Right kidney (tissue), 1 donor: ENCODE results near the gene EPN2.
"Not testable (repeated sequence)": the region's sequence is repeated elsewhere in the genome, so short reads cannot be mapped to it uniquely, and the experiment has no call there.

Source experiments
- DNase-seq: peaks from one replicate; pipeline ENCODE4 v3.0.0-alpha.2; 2016

EPN2 gene

GRCh38 chr17:19345486-19346350 lies 108.6 kb downstream of the EPN2 start:
- no peak for DNase-seq

- peak; percentile 48 for DNase-seq
Observed at GRCh38 chr17:19346351-19347255, 109.4 kb downstream of the EPN2 start.

DNA sequence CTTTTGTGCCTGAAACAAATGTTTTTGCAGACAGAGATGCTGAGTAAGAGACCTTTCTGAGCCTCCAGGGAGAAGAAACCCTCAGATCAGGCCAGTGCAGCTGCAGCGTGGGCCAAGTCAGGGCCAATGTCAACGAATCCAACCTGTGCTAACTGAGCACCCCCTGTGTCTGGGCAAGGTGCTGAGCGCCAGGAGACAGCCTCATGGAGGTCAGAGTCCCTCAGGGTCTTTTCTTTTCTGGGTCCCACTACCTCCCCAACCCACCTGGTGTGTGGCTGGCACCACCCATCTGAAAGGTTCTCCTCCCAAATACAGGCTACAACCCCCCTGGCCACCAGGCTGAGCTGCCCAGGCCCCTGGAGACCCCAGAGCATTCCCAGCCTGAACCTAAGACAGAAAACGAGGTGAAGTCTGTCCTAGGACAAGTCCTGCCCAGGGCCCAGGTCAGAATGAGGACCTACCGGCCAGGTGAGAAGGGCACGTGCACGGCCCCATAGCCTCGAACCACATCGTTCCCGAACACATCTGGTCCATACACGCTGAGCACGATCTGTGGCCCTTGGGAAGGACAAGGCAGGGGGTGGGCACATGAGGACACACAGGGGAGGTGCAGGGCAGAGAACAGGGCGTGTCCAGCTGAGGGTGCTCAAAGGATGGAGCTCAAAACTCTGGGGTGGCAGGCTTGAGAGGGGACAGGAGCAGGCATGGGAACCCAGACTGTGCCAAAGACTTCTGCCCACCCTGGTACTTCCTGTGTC lies 110.3 kb downstream of the EPN2 start:
- no peak for DNase-seq

DNA sequence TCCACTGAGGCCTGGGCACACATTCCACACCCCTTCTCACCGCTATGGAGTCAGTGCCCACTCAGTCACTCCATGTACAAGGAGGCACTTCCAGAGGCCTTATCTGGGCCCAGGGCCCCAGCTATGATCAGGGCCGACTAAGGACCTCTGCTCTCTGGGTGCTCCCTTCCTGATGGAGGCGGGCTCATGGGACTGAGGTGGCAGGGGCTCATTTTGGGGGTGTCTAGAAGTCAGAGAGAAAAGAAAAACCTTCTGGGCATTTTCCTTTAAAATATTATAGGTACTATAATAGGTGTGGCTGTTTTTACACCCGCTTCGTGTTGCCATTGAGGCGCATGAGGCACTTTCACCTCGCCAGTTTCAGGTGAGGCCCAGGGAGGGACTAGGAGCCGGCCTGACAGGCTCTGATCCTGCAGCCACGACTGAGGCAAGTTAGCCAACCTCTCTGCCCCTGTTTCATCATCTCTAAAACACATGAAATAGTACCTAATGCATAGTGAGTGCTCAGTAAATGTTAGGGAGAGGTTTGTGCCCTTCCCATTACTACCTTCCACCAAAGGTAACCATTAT lies 111.0 kb downstream of the EPN2 start:
- DNase-seq: no peak

DNA sequence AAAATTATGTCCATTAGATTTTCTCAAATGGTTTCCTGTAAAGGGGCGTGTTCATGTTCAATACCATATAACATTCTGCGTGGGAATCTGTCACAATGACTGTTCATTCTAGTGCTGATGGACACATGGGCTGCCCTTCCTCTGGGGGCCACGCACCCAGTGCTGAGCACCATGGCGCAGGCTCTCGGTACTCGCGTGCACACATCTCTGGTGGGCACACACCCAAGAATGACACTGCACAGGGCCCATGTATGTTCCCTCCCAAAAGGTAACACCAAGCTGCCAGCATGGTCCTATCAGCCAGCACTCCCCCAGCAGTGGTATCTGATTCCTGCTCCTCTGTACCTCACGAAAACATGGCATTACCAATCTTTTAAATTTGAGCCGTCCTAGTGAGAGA lies 111.6 kb downstream of the EPN2 start:
- no peak for DNase-seq

DNA sequence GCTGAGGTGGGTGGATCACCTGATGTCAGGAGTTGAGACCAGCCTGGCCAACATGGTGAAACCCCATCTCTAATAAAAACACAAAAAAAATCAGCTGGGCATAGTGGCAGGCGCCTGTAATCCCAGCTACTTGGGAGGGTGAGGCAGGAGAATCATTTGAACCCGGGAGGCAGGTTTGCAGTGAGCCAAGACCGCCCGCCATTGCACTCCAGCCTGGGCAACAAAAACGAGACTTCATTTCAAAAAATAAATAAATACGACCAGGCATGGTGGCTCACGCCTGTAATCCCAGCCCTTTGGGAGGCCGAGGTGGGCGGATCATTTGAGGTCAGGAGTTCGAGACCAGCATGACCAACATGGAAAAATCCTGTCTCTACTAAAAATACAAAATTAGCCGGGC lies 116.2 kb downstream of the EPN2 start:
- not testable (repeated sequence) for DNase-seq

GRCh38 chr17:19354748-19355147 lies 117.6 kb downstream of the EPN2 start:
- DNase-seq: no peak

DNA sequence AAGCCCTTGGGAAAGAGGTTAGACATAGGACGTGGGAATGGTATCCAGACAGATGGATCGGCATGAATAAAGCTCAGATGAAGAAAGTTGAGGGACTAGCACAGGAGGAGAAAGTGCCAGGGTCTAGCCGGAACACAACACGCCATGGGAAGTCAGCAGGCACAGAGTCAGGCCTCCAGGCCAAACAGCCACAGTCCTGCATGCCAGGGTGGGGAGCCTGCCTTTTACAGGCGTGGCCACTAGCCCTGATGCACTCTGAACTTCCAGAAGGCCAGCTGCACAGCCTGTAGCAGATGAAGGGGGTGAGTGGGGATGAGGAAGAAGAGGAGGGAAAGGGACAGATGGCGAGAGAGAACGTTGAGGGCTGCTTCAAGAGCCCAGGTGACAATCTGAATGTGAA lies 120.2 kb downstream of the EPN2 start:
- no peak for DNase-seq

GRCh38 chr17:19357761-19358160 lies 120.6 kb downstream of the EPN2 start:
- no peak for DNase-seq

GRCh38 chr17:19359151-19359550 lies 122.0 kb downstream of the EPN2 start:
- no peak for DNase-seq

- DNase-seq: no peak
Observed at GRCh38 chr17:19359856-19360255, 122.7 kb downstream of the EPN2 start.

DNA sequence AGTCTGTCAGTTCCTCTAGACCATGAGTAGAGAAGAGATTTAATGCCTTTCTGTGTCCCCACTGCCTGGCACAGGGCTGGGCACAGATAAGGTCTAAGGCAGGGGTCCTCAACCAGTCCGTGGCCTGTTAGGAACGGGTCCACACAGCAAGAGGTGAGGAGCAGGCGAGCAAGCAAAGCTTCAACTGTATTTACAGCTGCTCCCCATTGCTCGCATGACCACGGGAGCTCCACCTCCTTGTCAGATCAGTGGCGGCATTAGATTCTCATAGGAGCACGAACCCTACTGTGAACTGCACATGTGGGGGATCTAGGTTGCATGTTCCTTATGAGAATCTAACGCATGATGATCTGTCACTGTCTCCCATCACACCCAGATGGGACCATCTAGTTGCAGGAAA lies 123.6 kb downstream of the EPN2 start:
- DNase-seq: no peak

- DNase-seq: no peak
Observed at GRCh38 chr17:19361326-19361725, 124.2 kb downstream of the EPN2 start.

DNA sequence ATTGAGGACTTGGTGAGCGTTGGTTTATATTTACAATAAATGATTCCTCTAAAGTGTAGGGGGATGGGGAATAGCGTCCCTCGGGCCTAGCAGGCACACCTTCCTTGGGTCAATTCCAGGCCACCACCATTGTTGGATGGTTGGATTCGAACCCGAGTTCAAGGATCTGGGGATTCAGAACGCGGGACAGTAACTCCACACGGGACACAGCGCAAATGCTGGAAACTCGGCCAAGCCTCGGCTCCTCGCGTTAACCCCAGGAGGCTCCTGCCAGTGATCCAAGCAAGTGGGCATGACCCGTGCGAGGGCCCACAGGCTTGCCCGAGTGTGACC lies 124.7 kb downstream of the EPN2 start:
- DNase-seq: no peak

GRCh38 chr17:19362277-19363113 lies 125.3 kb downstream of the EPN2 start, which contains the start of gene B9D1:
TSS of gene B9D1 (minus strand) at chr17:19362723. CDS start at chr17:19362569, 154 bp downstream.
- peak; percentile 97 for DNase-seq

- DNase-seq: no peak
Observed at GRCh38 chr17:19363114-19363438, 125.9 kb downstream of the EPN2 start.

- DNase-seq: peak; percentile 27
Observed at GRCh38 chr17:19363460-19364035, 126.4 kb downstream of the EPN2 start.

DNA sequence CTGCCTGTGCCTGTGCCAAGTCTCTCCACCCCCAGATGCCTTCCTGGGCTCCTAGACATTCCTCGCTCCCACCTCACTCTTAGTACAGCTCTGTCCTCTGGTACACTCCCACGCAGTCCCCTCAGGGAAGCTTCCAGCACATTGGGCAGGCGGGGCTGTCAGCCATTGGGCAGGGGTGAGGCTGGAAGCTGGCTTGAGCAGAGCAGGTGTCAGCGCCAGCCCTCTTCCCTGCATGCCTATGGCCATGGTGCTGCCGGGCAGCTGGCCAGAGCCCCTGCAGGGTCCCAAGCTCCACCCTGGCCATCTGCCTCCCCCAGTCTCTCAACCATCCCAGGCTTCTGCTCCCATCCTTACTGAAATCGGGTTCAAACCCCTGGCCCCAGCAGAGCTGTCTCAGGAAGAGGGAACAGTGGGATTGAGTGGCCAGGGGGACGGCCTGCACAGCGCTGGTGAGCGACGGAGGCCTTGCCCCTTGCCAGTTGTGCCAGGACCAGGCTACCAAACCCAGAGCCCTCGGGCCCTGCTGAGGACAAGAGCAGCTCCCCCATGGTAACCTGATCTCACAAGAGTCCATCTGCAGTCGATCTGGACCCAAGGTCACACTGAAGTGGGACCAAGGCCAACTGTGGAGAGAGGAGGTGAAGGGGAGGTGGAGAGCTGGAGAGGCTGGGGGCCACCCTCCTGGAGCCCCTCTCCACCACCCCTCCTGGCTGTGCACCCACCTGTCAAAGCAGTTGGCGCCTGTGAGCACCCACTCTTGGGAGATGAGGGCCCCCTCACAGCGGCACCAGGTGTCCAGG lies 127.7 kb downstream of the EPN2 start:
- DNase-seq: peak; percentile 39

DNA sequence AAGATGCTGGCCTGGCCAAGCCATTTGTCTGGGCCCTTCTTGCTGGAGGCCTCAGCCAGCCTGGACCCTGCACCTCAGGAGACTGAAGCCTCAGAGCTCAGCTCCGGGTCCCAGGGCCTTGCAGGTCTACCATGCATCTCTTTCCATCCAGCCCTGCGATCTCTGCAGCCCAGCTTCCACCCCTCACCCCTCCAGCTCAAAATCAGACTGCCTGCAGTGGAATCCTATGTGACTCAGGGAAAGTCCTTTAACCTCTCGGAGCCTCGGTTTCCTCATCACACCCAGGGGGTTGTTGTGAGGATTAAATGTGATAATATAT lies 128.3 kb downstream of the EPN2 start:
- no peak for DNase-seq
